ENCODE results near the gene HS3ST3B1.

Gene HS3ST3B1

DNA sequence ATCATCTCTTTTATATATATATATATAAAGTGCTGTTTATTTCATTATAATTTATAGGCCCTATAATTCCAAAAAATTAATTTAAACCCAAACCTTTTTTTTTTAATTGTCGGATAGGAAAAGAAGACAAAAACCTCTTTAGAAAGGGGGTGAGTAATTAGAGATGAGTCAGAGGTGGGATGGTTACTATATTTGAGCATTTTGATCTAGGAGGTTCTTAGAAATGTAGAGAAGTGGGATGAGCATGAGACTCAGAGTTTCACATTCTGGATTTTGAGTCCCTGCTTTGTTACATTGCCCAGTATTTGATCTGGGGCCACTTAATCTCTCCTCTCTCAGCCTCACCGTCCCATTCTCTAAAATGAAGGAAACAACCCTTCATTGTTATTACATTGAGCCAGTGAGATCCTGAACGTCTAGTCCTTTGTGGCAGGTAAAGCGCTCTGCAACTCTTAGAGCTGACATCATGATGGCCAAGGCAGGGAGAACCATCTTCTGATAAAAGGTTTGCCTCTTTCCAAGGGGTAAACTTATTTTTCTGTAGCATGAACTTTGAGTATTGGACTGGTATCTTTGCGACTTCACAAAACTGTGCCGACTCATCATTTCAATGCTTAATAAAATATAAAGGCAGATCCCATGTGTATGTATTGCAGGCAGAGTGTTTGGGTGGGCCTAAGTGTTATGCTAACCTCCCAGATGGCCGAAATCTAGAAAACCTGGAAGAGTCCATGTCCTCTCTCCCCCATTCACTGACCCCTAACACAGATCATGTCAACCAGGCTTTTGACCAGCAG, 21.3 kb downstream of the HS3ST3B1 start:
- ChIA-PET CTCF (no interaction called here), POLR2A (interaction anchor here (0.7 to 2.5 kb wide), 3 partner anchors 13 to 289 kb away, joined by 5 to 16 read pairs (median 7); partner anchors contain the start of gene HS3ST3B1)
- Histone ChIP-seq H3K36me3 (ENCODE audit: control insufficient read depth in 2 of 2, insufficient read depth in 1 of 2, low read length in 2 of 2) (no peaks in the 10 kb centered on the region), H3K27ac (ENCODE audit: extremely low read depth, low read depth, low read length) (no peak overlapping the region), H3K9me3 (ENCODE audit: control insufficient read depth, insufficient read depth, low read depth, low read length) (no peaks in the 10 kb centered on the region), H3K4me1 (ENCODE audit: control insufficient read depth, insufficient read depth, low read length) (peaks cover 34% of the 10 kb centered on the region), H3K4me3 (ENCODE audit: low read depth, low read length) (no peak overlapping the region)
- TF ChIP-seq ZSCAN16 (tag by site-specific recombination; IDR thresholded peaks at IDR 0.05) (no peak), ZNF510 (tag by site-specific recombination; IDR thresholded peaks at IDR 0.05; ENCODE audit: insufficient replicate concordance) (no peak), FEZF1 (tag by site-specific recombination; IDR thresholded peaks at IDR 0.05) (no peak), ZNF202 (tag by site-specific recombination; IDR thresholded peaks at IDR 0.05; ENCODE audit: borderline replicate concordance) (no peak), SP3 (tag by site-specific recombination; IDR thresholded peaks at IDR 0.05) (no peak), ZNF558 (tag by site-specific recombination; IDR thresholded peaks at IDR 0.05) (no peak), ZNF16 (tag by site-specific recombination; IDR thresholded peaks at IDR 0.05; ENCODE audit: low read depth) (no peak), ZNF132 (tag by site-specific recombination; IDR thresholded peaks at IDR 0.05; ENCODE audit: borderline replicate concordance) (no peak), ZNF791 (tag by site-specific recombination; IDR thresholded peaks at IDR 0.05) (no peak), ZNF394 (tag by site-specific recombination; IDR thresholded peaks at IDR 0.05; ENCODE audit: borderline replicate concordance) (no peak)

DNA sequence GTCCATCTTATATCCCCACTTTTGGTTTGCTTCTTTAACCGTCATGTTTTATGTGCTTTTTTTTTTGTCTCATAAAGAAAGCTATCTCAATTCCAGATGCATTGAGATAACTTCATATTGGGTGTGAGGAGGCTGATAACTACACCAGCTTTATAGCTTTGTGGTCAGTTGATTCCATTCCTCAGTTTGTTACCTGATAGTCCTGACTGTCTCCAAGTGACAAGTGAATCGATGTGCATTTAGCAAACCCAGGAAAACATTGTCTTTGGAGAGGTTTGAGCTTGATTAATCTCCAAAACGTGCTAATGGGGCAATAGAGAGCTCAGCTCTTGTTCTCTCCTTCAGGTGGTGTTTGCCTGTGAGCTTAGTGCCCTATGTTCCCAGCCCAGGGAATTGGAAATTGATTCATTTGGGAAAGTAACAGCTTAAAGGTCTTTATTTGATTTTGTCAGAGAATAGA, 22.7 kb downstream of the HS3ST3B1 start:
- H3K4me3 ChIP-seq (ENCODE audit: low read depth, low read length), result no peak overlapping the region
- ChIA-PET CTCF (interaction anchor here (0.5 to 1.2 kb wide), 5 partner anchors 9 to 986 kb away, joined by 3 to 4 read pairs (median 3); no protein-coding TSS in a partner anchor), POLR2A (interaction anchor here (0.6 to 1.5 kb wide), 4 partner anchors 9 to 22 kb away, joined by 3 to 15 read pairs (median 4); partner anchors contain the start of gene HS3ST3B1)
- no peaks in the 10 kb centered on the region for H3K36me3 ChIP-seq (ENCODE audit: control insufficient read depth in 2 of 2, insufficient read depth in 1 of 2, low read length in 2 of 2)
- H3K27ac ChIP-seq (ENCODE audit: extremely low read depth, low read depth, low read length), result 0 out of 2 replicates have a peak overlapping the region, but pooled peaks have one; percentile 5
- peaks cover 34% of the 10 kb centered on the region for H3K4me1 ChIP-seq (ENCODE audit: control insufficient read depth, insufficient read depth, low read length)
- H3K9me3 ChIP-seq (ENCODE audit: control insufficient read depth, insufficient read depth, low read depth, low read length), result no peaks in the 10 kb centered on the region
- TF ChIP-seq BCL11B (tag by site-specific recombination; IDR thresholded peaks at IDR 0.05; ENCODE audit: low read depth), result no peak
- no peak for TF ChIP-seq ZNF19 (tag by site-specific recombination; IDR thresholded peaks at IDR 0.05; ENCODE audit: low read depth)
- TF ChIP-seq PRDM10 (tag by site-specific recombination; IDR thresholded peaks at IDR 0.05), result peak; percentile 35; the same call in 1 of the 2 replicates
- no peak for TF ChIP-seq BCL11A (tag by site-specific recombination; IDR thresholded peaks at IDR 0.05; ENCODE audit: low read depth)
- TF ChIP-seq SP7 (tag by site-specific recombination; IDR thresholded peaks at IDR 0.05), result 0 out of 2 replicates have a peak, but pooled peaks have one; percentile 41
- TF ChIP-seq OVOL3 (tag by site-specific recombination; IDR thresholded peaks at IDR 0.05), result peak; percentile 55; the same call in 1 of the 2 replicates
- TF ChIP-seq ZNF280C (tag by site-specific recombination; IDR thresholded peaks at IDR 0.05), result no peak
- TF ChIP-seq ZNF18 (tag by site-specific recombination; IDR thresholded peaks at IDR 0.05), result peak; percentile 79
- TF ChIP-seq OSR2 (tag by site-specific recombination; IDR thresholded peaks at IDR 0.05), result peak; percentile 78
- no peak for TF ChIP-seq RBAK (tag by site-specific recombination; IDR thresholded peaks at IDR 0.05)
- TF ChIP-seq FEZF1 (tag by site-specific recombination; IDR thresholded peaks at IDR 0.05), result peak; percentile 98
- TF ChIP-seq PRDM6 (tag by site-specific recombination; IDR thresholded peaks at IDR 0.05), result peak; percentile 86
